OCI-LY1 (cell line): Measurements from ENCODE around the gene PRMT5.

Experiments
- H2AFZ ChIP-seq: fragments of 200-600 bp; sonication (generic), shearing (Covaris generic); 2 replicates; pipeline ENCODE4 v1.6.0; 2014; ENCODE audit warnings: antibody characterized with exemption, mild to moderate bottlenecking, low read length
- H3F3A ChIP-seq: fragments of 200-600 bp; sonication (generic), shearing (Covaris generic); 2 replicates; pipeline ENCODE4 v1.6.0; 2014; ENCODE audit warnings: mild to moderate bottlenecking, antibody characterized with exemption, low read length, moderate library complexity; ENCODE audit not compliant: insufficient read depth
- H3K27ac ChIP-seq: fragments of 200-600 bp; sonication (generic); 2 replicates; pipeline ENCODE4 v1.5.1; 2014; ENCODE audit warnings: low read length, mixed run types, mild to moderate bottlenecking, low read depth; ENCODE audit not compliant: poor library complexity, severe bottlenecking
- H3K27me3 ChIP-seq: fragments of 200-600 bp; sonication (generic); 2 replicates; pipeline ENCODE4 v1.6.0; 2014; ENCODE audit warnings: antibody characterized with exemption, mild to moderate bottlenecking, low read length, moderate library complexity; ENCODE audit not compliant: insufficient read depth
- H3K36me3 ChIP-seq: fragments of 200-600 bp; sonication (generic); 2 replicates; pipeline ENCODE4 v1.6.1; 2014; ENCODE audit warnings: mild to moderate bottlenecking, antibody characterized with exemption, low read length, moderate library complexity, mixed read lengths; ENCODE audit not compliant: insufficient read depth
- H3K4me1 ChIP-seq: fragments of 200-600 bp; sonication (generic); 2 replicates; pipeline ENCODE4 v1.5.1; 2014; ENCODE audit warnings: mild to moderate bottlenecking, low read length, moderate library complexity; ENCODE audit not compliant: insufficient read depth, severe bottlenecking
- H3K4me2 ChIP-seq: fragments of 200-600 bp; sonication (generic), shearing (Covaris generic); 2 replicates; pipeline ENCODE4 v1.6.1; 2014; ENCODE audit warnings: low read length
- H3K4me3 ChIP-seq: fragments of 200-600 bp; sonication (generic); 2 replicates; pipeline ENCODE4 v1.5.1; 2014; ENCODE audit warnings: low read length, low read depth, mild to moderate bottlenecking, mixed read lengths; ENCODE audit not compliant: poor library complexity, severe bottlenecking
- H3K79me2 ChIP-seq: fragments of 200-600 bp; shearing (Covaris generic); 2 replicates; pipeline ENCODE4 v1.6.1; 2016; ENCODE audit warnings: mixed run types, low read length, mixed read lengths; ENCODE audit not compliant: insufficient read depth
- H3K9ac ChIP-seq: fragments of 200-600 bp; sonication (generic), shearing (Covaris generic); 2 replicates; pipeline ENCODE4 v1.6.1; 2014; ENCODE audit warnings: mild to moderate bottlenecking, low read length, mixed read lengths
- H3K9me2 ChIP-seq: fragments of 200-600 bp; sonication (generic), shearing (Covaris generic); 2 replicates; pipeline ENCODE4 v1.6.1; 2014; ENCODE audit warnings: low read depth, mild to moderate bottlenecking, low read length, mixed read lengths
- H3K9me3 ChIP-seq: fragments of 200-600 bp; shearing (Covaris generic); 2 replicates; pipeline ENCODE4 v1.6.1; 2014; ENCODE audit warnings: low read length, mixed read lengths
- H4K20me1 ChIP-seq: fragments of 200-600 bp; sonication (generic), shearing (Covaris generic); 2 replicates; pipeline ENCODE4 v1.6.0; 2016; ENCODE audit warnings: mild to moderate bottlenecking, low read length; ENCODE audit not compliant: insufficient read depth
- EZH2 ChIP-seq: fragments of 200-600 bp; sonication (generic), shearing (Covaris generic); IDR thresholded peaks from 2 replicates; pipeline ENCODE4 v1.8.0; 2017; ENCODE audit warnings: borderline replicate concordance, mixed run types, mild to moderate bottlenecking, antibody characterized with exemption, low read length, moderate library complexity, mixed read lengths
- TF ChIP-seq, protein P1 (sequence below): fragments of 200-600 bp; sonication (generic), shearing (Covaris generic); IDR thresholded peaks from 2 replicates; pipeline ENCODE4 v1.5.1; 2017; ENCODE audit warnings: mild to moderate bottlenecking, antibody characterized with exemption, low read length, moderate library complexity, mixed read lengths

The PRMT5 gene

GRCh38 chr14:22901799-22902198 is 27.4 kb downstream of the PRMT5 start:
- Histone ChIP-seq H3K4me3 (no peak overlapping the region), H3K36me3 (peaks cover 89% of the 10 kb centered on the region), H3K4me1 (no peaks in the 10 kb centered on the region), H3K9me3 (no peaks in the 10 kb centered on the region), H3F3A (no peaks in the 10 kb centered on the region), H3K27me3 (no peaks in the 10 kb centered on the region), H3K79me2 (no peaks in the 10 kb centered on the region), H4K20me1 (no peaks in the 10 kb centered on the region), H3K9ac (no peak overlapping the region), H3K9me2 (no peaks in the 10 kb centered on the region), H2AFZ (no peak overlapping the region), H3K4me2 (no peak overlapping the region), H3K27ac (no peak overlapping the region)
- TF ChIP-seq, protein P1, sequence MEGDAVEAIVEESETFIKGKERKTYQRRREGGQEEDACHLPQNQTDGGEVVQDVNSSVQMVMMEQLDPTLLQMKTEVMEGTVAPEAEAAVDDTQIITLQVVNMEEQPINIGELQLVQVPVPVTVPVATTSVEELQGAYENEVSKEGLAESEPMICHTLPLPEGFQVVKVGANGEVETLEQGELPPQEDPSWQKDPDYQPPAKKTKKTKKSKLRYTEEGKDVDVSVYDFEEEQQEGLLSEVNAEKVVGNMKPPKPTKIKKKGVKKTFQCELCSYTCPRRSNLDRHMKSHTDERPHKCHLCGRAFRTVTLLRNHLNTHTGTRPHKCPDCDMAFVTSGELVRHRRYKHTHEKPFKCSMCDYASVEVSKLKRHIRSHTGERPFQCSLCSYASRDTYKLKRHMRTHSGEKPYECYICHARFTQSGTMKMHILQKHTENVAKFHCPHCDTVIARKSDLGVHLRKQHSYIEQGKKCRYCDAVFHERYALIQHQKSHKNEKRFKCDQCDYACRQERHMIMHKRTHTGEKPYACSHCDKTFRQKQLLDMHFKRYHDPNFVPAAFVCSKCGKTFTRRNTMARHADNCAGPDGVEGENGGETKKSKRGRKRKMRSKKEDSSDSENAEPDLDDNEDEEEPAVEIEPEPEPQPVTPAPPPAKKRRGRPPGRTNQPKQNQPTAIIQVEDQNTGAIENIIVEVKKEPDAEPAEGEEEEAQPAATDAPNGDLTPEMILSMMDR: no peak
- TF ChIP-seq EZH2: no peak

- H2AFZ ChIP-seq: no peak overlapping the region
- no peaks in the 10 kb centered on the region for H3K9me3 ChIP-seq
- no peak overlapping the region for H3K27ac ChIP-seq
- H3K4me3 ChIP-seq: no peak overlapping the region
- H3K36me3 ChIP-seq: peaks cover 73% of the 10 kb centered on the region
- H3K79me2 ChIP-seq: no peaks in the 10 kb centered on the region
- H4K20me1 ChIP-seq: no peaks in the 10 kb centered on the region
- no peak overlapping the region for H3K4me2 ChIP-seq
- H3F3A ChIP-seq: no peaks in the 10 kb centered on the region
- no peak overlapping the region for H3K9ac ChIP-seq
- no peaks in the 10 kb centered on the region for H3K27me3 ChIP-seq
- no peaks in the 10 kb centered on the region for H3K9me2 ChIP-seq
- H3K4me1 ChIP-seq: no peaks in the 10 kb centered on the region
- TF ChIP-seq, protein P1: peak; percentile 66
- no peak for TF ChIP-seq EZH2
Measured at GRCh38 chr14:22900081-22900799, 28.9 kb downstream of the PRMT5 start.

GRCh38 chr14:22898302-22899090 is 30.7 kb downstream of the PRMT5 start:
- Histone ChIP-seq H2AFZ (no peak overlapping the region), H3K4me1 (no peaks in the 10 kb centered on the region)

More at GRCh38 chr14:22898302-22899090, 30.7 kb downstream of the PRMT5 start:
- Histone ChIP-seq H3K36me3 (peaks cover 56% of the 10 kb centered on the region), H3K9me2 (no peaks in the 10 kb centered on the region), H3K4me2 (no peak overlapping the region), H3K9me3 (no peaks in the 10 kb centered on the region), H3K4me3 (no peak overlapping the region), H3K27me3 (no peaks in the 10 kb centered on the region), H3F3A (no peaks in the 10 kb centered on the region), H3K9ac (no peak overlapping the region), H4K20me1 (no peaks in the 10 kb centered on the region), H3K27ac (no peak overlapping the region), H3K79me2 (no peaks in the 10 kb centered on the region)
- no peak for TF ChIP-seq EZH2
- TF ChIP-seq, protein P1: no peak
